Measurements from ENCODE around the gene AARS1. TPM values are rescaled to one million over a fixed set of nuclear protein-coding genes. Genes with fewer than 3 reads are reported as not detected.
A peak's percentile ranks its signal among the peaks of the same experiment; 100 is the strongest.
"Not testable (repeated sequence)": the region's sequence is repeated elsewhere in the genome, so short reads cannot be mapped to it uniquely, and the experiment has no call there.

Gene AARS1
- total RNA-seq, 1 donor from 2014 or later, result 82.4 TPM

GRCh38 chr16:70276392-70276791, 12.9 kb downstream of the AARS1 start:
- DNase-seq (ENCODE audit: low spot score), result no peak
- no peak for ATAC-seq

GRCh38 chr16:70271696-70272095, 17.6 kb downstream of the AARS1 start:
- DNase-seq (ENCODE audit: low spot score) (no peak), ATAC-seq (no peak)

- ATAC-seq, result no peak
- no peak for DNase-seq (ENCODE audit: low spot score)
Observed at GRCh38 chr16:70270176-70270575, 19.1 kb downstream of the AARS1 start.

- no peak for ATAC-seq
Observed at GRCh38 chr16:70269471-70269870, 19.8 kb downstream of the AARS1 start.

GRCh38 chr16:70267922-70268321, 21.4 kb downstream of the AARS1 start:
- DNase-seq (ENCODE audit: low spot score); ATAC-seq: not testable (repeated sequence)

More at GRCh38 chr16:70269471-70269870, 19.8 kb downstream of the AARS1 start:
- DNase-seq (ENCODE audit: low spot score), result no peak

GRCh38 chr16:70267516-70267915, 21.8 kb downstream of the AARS1 start:
- DNase-seq (ENCODE audit: low spot score) (no peak), ATAC-seq (peak; percentile 81)

- DNase-seq (ENCODE audit: low spot score); ATAC-seq: not testable (repeated sequence)
Observed at GRCh38 chr16:70259903-70260302, 29.4 kb downstream of the AARS1 start.

GRCh38 chr16:70258946-70259345, 30.4 kb downstream of the AARS1 start:
- ATAC-seq, result no peak
- DNase-seq (ENCODE audit: low spot score), result no peak

- DNase-seq (ENCODE audit: low spot score), result no peak
- no peak for ATAC-seq
Observed at GRCh38 chr16:70258065-70258464, 31.2 kb downstream of the AARS1 start.

GRCh38 chr16:70257391-70257790, 31.9 kb downstream of the AARS1 start:
- DNase-seq (ENCODE audit: low spot score) (no peak), ATAC-seq (no peak)

GRCh38 chr16:70255574-70255973, 33.7 kb downstream of the AARS1 start:
- DNase-seq (ENCODE audit: low spot score) (no peak), ATAC-seq (no peak)

- DNase-seq (ENCODE audit: low spot score) (no peak), ATAC-seq (no peak)
Observed at GRCh38 chr16:70254965-70255286, 34.4 kb downstream of the AARS1 start.

GRCh38 chr16:70254180-70254964, 34.9 kb downstream of the AARS1 start:
- no peak for ATAC-seq

GRCh38 chr16:70253291-70254106, 35.8 kb downstream of the AARS1 start:
- DNase-seq (ENCODE audit: low spot score), result no peak
- no peak for ATAC-seq

More at GRCh38 chr16:70254180-70254964, 34.9 kb downstream of the AARS1 start:
- no peak for DNase-seq (ENCODE audit: low spot score)

GRCh38 chr16:70252355-70252988, 36.8 kb downstream of the AARS1 start:
- no peak for DNase-seq (ENCODE audit: low spot score)
- ATAC-seq, result no peak

GRCh38 chr16:70251629-70252354, 37.5 kb downstream of the AARS1 start, which contains the start of gene EXOSC6:
TSS of gene EXOSC6 (minus strand) at chr16:70251940. CDS start at chr16:70251900, 40 bp downstream.
- DNase-seq (ENCODE audit: low spot score), result peak; percentile 91
- ATAC-seq, result peak; percentile 92

- peak; percentile 76 for ATAC-seq
Observed at GRCh38 chr16:70250748-70251628, 38.3 kb downstream of the AARS1 start.

GRCh38 chr16:70249697-70250096, 39.6 kb downstream of the AARS1 start:
- not testable (repeated sequence) for ATAC-seq; DNase-seq (ENCODE audit: low spot score)

More at GRCh38 chr16:70250748-70251628, 38.3 kb downstream of the AARS1 start:
- DNase-seq (ENCODE audit: low spot score), result peak; percentile 75

GRCh38 chr16:70238773-70239172, 50.5 kb downstream of the AARS1 start:
- ATAC-seq; DNase-seq (ENCODE audit: low spot score): not testable (repeated sequence)

GRCh38 chr16:70231831-70232230, 57.5 kb downstream of the AARS1 start:
- DNase-seq (ENCODE audit: low spot score), result not testable (repeated sequence)

More at GRCh38 chr16:70231831-70232230, 57.5 kb downstream of the AARS1 start:
- not testable (repeated sequence) for ATAC-seq
